HG03520 (cell line): ENCODE results near the gene TPPP.
A peak's percentile ranks its signal among the peaks of the same experiment; 100 is the strongest.
"Not testable (repeated sequence)": the region's sequence is repeated elsewhere in the genome, so short reads cannot be mapped to it uniquely, and the experiment has no call there.

ENCODE experiments used
- ATAC-seq: cut with Tn5 transposase; IDR thresholded peaks from one replicate; pipeline ENCODE4 v1.9.1; 2021; ENCODE audit warnings: mild to moderate bottlenecking, moderate library complexity; ENCODE audit not compliant: unreplicated experiment

The TPPP gene

DNA sequence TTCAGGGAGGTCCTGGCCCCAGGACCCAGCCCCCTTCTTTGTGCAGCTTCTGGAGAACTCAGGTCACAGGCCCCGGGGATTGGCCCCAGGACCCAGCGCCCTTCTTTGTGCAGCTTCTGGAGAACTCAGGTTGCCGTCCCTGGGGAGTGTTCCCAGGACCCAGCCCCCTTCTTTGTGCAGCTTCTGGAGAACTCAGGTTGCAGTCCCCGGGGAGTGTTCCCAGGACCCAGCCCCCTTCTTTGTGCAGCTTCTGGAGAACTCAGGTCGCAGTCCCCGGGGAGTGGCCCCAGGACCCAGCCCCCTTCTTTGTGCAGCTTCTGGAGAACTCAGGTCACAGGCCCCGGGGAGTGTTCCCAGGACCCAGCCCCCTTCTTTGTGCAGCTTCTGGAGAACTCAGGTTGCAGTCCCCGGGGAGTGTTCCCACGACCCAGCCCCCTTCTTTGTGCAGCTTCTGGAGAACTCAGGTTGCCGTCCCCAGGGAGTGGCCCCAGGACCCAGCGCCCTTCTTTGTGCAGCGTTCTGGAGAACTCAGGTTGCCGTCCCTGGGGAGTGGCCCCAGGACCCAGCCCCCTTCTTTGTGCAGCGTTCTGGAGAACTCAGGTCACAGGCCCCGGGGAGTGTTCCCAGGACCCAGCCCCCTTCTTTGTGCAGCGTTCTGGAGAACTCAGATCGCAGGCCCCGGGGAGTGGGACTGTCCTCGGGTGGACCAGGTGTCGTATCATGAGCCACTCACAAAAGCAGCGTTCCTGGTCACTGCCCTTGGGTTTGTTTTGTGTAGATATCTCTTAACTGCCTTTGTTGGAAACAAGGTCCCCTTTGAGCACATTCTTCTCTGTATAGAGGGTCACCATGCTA lies 64.6 kb downstream of the TPPP start:
- ATAC-seq, result not testable (repeated sequence)

DNA sequence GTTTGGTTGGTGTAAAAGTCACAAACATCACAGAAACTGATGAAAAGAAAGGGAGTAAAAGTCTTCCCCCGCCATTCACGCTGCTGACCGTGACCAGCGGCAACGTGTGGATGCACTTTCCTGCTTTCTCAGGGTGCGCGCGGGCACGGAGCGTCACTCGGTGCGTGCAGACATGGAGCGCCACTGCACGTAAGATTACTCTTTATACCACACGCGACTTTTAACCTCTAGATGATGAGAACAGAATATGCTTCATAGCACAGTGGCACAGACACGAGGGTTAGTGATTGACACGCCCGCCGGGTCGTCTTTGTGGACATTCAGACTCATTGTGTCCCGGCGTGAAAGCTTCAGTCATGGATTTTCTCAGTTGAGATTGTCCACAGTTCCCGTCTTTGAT lies 65.3 kb downstream of the TPPP start:
- no peak for ATAC-seq

DNA sequence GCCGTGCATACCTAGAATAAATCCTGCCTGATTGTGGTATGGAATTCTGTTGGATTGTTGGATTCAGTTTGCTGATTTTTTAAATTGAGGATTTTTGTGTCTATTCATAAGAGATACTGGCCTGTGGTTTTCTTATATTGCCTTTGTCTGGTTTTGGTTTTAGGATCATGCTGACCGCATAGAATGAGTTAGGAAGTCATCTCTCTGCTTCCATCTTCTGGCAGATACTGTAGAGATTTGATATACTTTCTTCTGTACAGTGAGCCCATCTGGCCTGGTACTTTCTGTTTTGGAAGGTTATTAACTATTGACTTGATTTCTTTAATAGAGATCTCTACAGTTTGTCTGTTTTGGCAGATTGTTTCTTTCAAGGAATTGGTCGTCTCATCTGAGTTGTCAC lies 66.3 kb downstream of the TPPP start:
- no peak for ATAC-seq

- no peak for ATAC-seq
Observed at GRCh38 chr5:625516-625915, 67.6 kb downstream of the TPPP start.

GRCh38 chr5:624951-625230 lies 68.3 kb downstream of the TPPP start:
- ATAC-seq, result no peak

DNA sequence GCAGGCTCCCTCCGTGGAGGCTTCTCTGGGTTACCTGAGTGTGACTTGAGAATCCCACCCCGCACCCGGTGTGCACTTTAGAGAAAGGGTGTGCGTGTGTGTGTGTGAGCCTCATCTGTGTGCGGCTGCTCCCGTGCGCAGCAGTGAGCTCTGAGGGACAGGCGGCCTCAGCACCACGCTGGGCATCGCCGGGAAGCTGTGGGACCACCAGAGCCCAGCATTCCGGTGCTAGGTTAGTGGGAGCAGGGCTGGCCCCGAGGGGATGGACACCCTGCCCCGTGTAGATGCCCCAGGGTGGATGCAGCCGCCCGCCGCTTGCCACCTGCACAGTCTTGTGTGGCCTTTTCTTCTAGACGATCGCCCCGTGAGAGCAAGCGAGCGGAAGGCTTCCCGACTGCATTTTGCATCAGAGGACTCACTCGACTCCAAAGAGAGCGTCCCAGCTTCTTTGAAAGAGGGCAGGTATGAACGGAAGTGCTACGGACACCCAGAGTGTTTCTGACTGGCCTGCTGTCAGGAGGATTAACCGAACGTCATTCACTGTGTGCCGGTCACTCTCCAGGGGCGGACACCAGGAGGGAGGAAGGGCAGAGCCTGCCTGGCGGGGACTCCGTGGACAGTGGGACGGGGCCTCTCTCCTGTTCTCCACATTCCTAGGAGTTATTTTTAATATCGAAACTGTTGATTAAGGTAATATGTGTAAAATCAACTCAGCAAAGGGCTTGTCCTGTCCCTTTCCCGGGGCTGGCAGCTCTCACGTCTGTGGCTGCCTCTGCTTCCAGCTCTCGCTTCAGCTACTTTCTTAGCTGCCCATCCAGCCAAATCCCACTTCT lies 68.8 kb downstream of the TPPP start:
- ATAC-seq, result no peak

DNA sequence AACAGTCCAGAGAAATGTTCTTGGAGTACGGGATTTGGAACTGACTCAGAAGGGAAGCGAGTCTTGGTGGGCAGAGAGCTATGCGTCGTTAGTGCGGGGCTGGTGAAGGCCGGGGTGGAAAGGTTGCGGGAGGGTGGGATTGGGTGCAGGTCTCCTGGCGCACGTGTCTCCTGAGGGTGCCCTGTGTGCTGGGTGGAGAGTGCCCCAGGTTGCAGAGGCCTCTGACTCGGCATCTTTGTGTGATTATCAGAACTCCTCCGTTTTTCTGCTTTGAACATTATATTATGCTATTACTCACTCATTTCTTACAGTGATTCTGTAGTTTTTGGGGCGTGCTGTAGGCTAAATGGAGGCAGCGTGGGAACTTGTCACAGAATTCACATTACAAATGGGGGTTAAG lies 69.6 kb downstream of the TPPP start:
- ATAC-seq, result no peak

DNA sequence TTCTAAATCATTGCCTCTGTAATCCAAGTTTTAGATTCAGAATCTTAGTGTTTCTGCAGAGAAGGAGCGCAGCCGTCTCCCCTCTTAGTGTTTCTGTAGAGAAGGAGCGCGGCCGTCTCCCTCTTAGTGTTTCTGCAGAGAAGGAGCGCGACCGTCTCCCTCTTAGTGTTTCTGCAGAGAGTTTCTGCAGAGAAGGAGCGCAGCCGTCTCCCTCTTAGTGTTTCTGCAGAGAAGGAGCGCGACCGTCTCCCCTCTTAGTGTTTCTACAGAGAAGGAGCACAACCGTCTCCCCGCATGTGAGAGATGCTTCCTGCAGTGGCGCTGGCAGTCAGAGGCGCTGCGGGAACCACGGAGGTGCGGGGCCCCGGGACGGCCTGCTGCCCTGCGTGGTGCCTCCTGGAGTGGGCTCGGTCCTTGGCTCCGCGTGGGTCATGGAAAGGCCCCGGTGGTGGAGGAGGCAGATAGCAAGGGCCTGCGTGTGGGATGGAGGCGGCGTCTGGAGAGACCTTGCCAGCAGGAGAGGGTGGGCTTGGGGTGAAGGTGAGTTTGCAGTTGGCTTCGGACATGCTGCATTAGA lies 70.1 kb downstream of the TPPP start:
- ATAC-seq, result no peak

DNA sequence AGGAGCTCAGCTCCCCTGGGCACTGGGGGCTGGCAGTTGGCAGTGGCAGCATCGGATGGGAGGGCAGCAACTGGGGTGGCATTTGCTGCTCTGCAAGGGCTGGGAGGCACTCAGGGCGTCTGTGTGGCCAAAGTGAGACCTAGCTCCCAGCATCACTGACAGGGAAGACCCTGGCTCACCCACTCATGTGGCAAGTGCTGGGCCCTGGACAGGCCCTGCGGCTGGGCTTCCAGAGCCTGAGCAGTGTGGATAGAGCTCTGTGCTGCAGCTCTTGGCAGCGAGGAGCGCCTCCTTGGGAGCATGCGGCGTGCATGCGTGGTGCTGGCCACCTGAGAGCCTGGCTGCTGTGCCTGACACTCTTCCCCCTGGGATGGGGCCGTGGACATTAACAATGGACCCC lies 70.8 kb downstream of the TPPP start:
- ATAC-seq, result no peak

- ATAC-seq, result no peak
Observed at GRCh38 chr5:621341-621761, 71.8 kb downstream of the TPPP start.

- no peak for ATAC-seq
Observed at GRCh38 chr5:620586-621180, 72.5 kb downstream of the TPPP start.

DNA sequence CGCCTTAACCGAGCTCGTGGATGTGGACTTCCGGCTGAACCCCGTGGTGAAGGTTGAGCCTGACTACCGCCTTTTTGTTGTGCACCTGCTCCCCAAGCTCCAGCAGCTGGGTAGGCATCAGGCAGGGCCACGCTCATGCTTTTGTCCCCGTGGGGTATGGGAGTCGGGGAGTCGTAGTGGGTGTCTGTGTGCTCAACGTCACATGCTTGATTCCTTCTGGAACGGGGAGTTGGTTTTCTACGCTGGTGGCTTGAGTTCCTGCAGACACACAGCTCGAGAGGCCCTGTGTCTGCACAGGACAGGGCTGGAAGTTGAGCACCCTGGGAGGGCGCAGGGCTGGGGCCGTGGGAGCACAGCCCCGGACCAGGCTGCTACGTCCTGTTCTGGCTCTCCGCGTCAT lies 73.0 kb downstream of the TPPP start:
- ATAC-seq, result no peak

DNA sequence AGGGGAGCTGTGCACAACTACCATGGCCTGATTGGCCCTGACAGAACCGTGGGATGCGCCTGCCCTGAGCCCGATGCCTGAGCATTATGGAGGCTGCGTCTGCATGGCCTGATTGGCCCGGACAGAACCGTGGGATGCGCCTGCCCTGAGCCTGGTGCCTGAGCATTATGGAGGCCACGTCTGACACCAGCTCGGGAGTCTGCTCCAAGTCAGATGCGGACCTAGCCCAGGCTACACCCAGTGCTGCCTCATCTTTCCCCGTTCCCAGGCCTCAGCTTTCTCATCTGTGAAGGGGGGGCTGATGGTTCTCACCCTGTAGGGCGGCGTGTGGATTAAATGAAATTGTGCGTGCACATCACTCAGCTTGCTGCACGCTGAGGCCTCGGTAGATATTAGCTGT lies 73.7 kb downstream of the TPPP start:
- no peak for ATAC-seq

DNA sequence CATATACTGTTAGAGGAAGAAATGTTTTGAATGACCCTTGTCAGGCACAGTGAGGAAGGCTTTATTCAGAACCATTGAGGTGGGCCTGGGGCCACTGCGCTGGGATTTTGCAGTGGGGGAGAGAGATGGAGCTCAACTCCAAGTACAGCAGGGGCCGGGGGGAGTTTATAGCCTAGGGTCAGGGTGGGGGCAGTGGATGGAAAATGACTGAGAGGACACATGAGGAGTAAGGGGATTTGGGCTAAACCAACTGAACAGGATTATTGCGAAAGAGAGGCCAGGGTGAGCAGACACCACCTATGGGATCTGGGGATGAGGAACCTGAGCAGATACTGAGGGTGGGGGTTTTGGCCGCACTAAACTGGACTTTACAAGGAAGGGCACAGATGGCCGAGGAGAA lies 74.7 kb downstream of the TPPP start:
- no peak for ATAC-seq

DNA sequence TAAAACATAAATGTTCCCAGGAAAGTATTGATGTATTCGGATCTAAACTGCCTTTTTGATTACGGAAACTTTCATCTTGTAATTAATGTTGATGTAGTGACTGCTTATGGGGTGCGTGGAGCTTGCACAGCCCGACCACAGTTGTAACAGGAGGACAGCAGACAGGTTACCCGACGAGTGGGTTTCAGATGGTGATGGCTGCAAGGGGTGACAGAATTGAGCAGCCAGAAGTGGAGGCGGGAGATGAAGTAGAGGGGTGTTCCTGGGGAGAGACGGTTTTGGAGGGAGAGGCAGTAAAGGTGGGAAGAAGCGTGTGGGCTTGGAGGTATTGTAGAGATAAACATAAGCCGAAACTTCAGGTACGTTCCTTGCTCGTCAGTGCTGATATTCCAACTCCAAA lies 75.3 kb downstream of the TPPP start:
- no peak for ATAC-seq

- ATAC-seq, result no peak
Observed at GRCh38 chr5:616484-617039, 76.6 kb downstream of the TPPP start.

GRCh38 chr5:612498-613424 lies 80.4 kb downstream of the TPPP start:
- ATAC-seq, result peak; percentile 12

DNA sequence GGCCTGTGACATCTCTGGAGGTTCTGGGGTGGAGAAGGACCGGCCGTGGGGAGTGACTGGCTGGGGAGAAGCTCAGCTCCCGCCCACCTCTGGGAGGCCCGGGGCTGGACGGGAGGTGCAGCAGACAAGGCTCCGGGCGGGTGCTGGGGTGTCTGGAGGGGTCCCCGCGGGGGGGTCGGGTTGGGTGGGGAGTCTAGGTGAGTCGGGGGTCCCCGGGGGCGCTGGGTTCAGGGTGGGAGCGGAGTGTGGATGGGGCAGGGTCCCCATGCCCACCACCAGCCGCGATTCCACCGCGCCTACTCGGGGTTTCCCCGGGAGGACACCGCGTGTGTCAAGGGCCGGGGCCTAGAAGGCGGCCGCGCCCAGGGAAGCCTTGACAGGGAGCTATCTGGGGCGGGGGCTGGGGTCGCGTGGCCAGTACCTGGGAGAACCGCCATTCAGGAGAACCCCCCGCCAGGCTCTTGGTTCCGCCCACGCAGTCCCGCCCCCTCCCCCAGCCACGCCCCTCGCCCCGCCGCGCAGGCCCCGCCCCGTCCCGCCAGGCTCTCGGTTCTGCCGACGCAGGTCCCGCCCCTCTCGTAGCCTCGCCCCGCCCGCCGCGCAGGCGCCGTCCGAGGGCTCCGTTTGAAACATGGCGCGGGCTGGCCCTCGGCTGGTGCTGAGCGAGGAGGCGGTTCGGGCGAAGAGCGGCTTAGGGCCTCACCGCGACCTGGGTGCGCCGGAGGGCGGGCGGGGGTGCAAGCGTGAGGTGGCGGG lies 81.2 kb downstream of the TPPP start, which contains the start of gene CEP72:
CEP72 (plus strand) TSS at position 610 of the 756 bp plus-strand sequence; CDS start at position 632, 22 bp downstream.
- ATAC-seq, result peak; percentile 71
